VCaP (cell line): ENCODE results near the gene CRYBG2.
A peak's percentile ranks its signal among the peaks of the same experiment; 100 is the strongest.
"Not testable (repeated sequence)": the region's sequence is repeated elsewhere in the genome, so short reads cannot be mapped to it uniquely, and the experiment has no call there.

Experiments used
- H3K27ac ChIP-seq: fragments of 450-650 bp; 2 replicates; pipeline ENCODE4 v1.5.1; 2017
- CTCF ChIP-seq: fragments of 450-650 bp; conservative IDR thresholded peaks from 2 replicates; pipeline ENCODE4 v1.5.1; 2017; ENCODE audit warnings: mild to moderate bottlenecking, moderate library complexity

CRYBG2 gene

GRCh38 chr1:26336477-26337205, 17.3 kb downstream of the CRYBG2 start:
- H3K27ac ChIP-seq, result peak overlapping the region; percentile 67

GRCh38 chr1:26335774-26336476, 18.0 kb downstream of the CRYBG2 start:
- H3K27ac ChIP-seq, result peak overlapping the region; percentile 67
- no peak for TF ChIP-seq CTCF

More at GRCh38 chr1:26336477-26337205, 17.3 kb downstream of the CRYBG2 start:
- TF ChIP-seq CTCF, result no peak

GRCh38 chr1:26333312-26333711, 20.6 kb downstream of the CRYBG2 start:
- H3K27ac ChIP-seq, result not testable (repeated sequence)

GRCh38 chr1:26330276-26330675, 23.7 kb downstream of the CRYBG2 start:
- H3K27ac ChIP-seq, result no peak overlapping the region
- TF ChIP-seq CTCF, result no peak

GRCh38 chr1:26329380-26329779, 24.6 kb downstream of the CRYBG2 start:
- not testable (repeated sequence) for H3K27ac ChIP-seq

GRCh38 chr1:26328597-26328996, 25.3 kb downstream of the CRYBG2 start:
- TF ChIP-seq CTCF, result no peak
- no peak overlapping the region for H3K27ac ChIP-seq

GRCh38 chr1:26327956-26328362, 26.0 kb downstream of the CRYBG2 start:
- no peak overlapping the region for H3K27ac ChIP-seq
- TF ChIP-seq CTCF, result no peak

GRCh38 chr1:26324550-26324949, 29.4 kb downstream of the CRYBG2 start:
- no peak for TF ChIP-seq CTCF
- no peak overlapping the region for H3K27ac ChIP-seq
